HL-60/S4 treated with phorbol 12-myristate 13-acetate at 8.2 ng/mL for 4 days and 3 days (cell line): Measurements from ENCODE around the gene CAAP1.

ENCODE experiments used
- in situ Hi-C: fragments of 300-500 bp; cut with MboI; formaldehyde crosslinking; loops from 2 replicates; pipeline ENCODE4 v1.15.0; 2022; ENCODE audit warnings: low sequenced_read_pairs

CAAP1 gene

GRCh38 chr9:26892251-26893029 is at the start of gene CAAP1:
Gene CAAP1 (minus strand): TSS chr9:26892802. CDS start chr9:26892715, 87 bp downstream.
- in situ Hi-C loops: loop anchor here (25.0 kb wide), 1 partner anchor 95 kb away; no protein-coding TSS in a partner anchor

- in situ Hi-C loops: no loop called here
Measured at GRCh38 chr9:26940779-26941178, 48.2 kb upstream of the CAAP1 start.

GRCh38 chr9:26939955-26940711 is 47.5 kb upstream of the CAAP1 start:
- in situ Hi-C loops: no loop called here

- in situ Hi-C loops: no loop called here
Measured at GRCh38 chr9:26937816-26938371, 45.3 kb upstream of the CAAP1 start.

- in situ Hi-C loops: no loop called here
Measured at GRCh38 chr9:26935847-26936246, 43.2 kb upstream of the CAAP1 start.

- in situ Hi-C loops: no loop called here
Measured at GRCh38 chr9:26928902-26929495, 36.4 kb upstream of the CAAP1 start.

GRCh38 chr9:26925609-26926008 is 33.0 kb upstream of the CAAP1 start:
- in situ Hi-C loops: no loop called here

- in situ Hi-C loops: no loop called here
Measured at GRCh38 chr9:26919698-26920097, 27.1 kb upstream of the CAAP1 start.

- in situ Hi-C loops: no loop called here
Measured at GRCh38 chr9:26913138-26913668, 20.6 kb upstream of the CAAP1 start.

GRCh38 chr9:26904671-26905070 is 12.1 kb upstream of the CAAP1 start:
- in situ Hi-C loops: no loop called here

- in situ Hi-C loops: no loop called here
Measured at GRCh38 chr9:26904070-26904469, 11.5 kb upstream of the CAAP1 start.

GRCh38 chr9:26893030-26893676 is 551 bp upstream of the CAAP1 start:
- in situ Hi-C loops: loop anchor here (25.0 kb wide), 1 partner anchor 94 kb away; no protein-coding TSS in a partner anchor

- in situ Hi-C loops: loop anchor here (25.0 kb wide), 1 partner anchor 96 kb away; no protein-coding TSS in a partner anchor
Measured at GRCh38 chr9:26891726-26892125, 876 bp downstream of the CAAP1 start.

- in situ Hi-C loops: loop anchor here (25.0 kb wide), 1 partner anchor 99 kb away; no protein-coding TSS in a partner anchor
Measured at GRCh38 chr9:26888271-26888670, 4.3 kb downstream of the CAAP1 start.

- in situ Hi-C loops: loop anchor here (25.0 kb wide), 1 partner anchor 105 kb away; no protein-coding TSS in a partner anchor
Measured at GRCh38 chr9:26882154-26882553, 10.4 kb downstream of the CAAP1 start.

GRCh38 chr9:26880262-26880661 is 12.3 kb downstream of the CAAP1 start:
- in situ Hi-C loops: loop anchor here (25.0 kb wide), 1 partner anchor 107 kb away; no protein-coding TSS in a partner anchor

GRCh38 chr9:26875155-26875554 is 17.4 kb downstream of the CAAP1 start:
- in situ Hi-C loops: loop anchor here (25.0 kb wide), 1 partner anchor 112 kb away; no protein-coding TSS in a partner anchor

- in situ Hi-C loops: no loop called here
Measured at GRCh38 chr9:26870292-26870691, 22.3 kb downstream of the CAAP1 start.

GRCh38 chr9:26863074-26863473 is 29.5 kb downstream of the CAAP1 start:
- in situ Hi-C loops: no loop called here

- in situ Hi-C loops: no loop called here
Measured at GRCh38 chr9:26856413-26857032, 36.1 kb downstream of the CAAP1 start.
